ENCODE data around the gene FAH.

DNA sequence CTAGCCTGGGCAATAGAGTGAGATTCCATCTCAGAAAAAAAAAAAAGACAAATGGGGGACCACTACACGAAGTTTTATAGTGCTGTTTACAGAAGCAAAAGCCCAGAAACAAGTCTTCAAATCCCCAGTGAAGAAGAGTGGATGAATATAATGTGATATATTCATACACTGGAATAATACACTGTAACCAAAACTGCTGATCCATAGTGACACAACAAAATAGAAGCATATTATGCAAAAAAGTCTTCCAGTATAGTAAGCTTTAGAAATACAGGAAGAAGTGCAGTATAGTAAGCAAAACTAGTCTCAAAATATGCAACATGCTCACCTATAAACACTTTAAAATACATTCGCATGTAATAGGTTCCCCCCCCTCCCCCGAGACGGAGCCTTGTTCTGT lies 11.9 kb upstream of the FAH start:
- TF ChIP-seq, protein P1, sequence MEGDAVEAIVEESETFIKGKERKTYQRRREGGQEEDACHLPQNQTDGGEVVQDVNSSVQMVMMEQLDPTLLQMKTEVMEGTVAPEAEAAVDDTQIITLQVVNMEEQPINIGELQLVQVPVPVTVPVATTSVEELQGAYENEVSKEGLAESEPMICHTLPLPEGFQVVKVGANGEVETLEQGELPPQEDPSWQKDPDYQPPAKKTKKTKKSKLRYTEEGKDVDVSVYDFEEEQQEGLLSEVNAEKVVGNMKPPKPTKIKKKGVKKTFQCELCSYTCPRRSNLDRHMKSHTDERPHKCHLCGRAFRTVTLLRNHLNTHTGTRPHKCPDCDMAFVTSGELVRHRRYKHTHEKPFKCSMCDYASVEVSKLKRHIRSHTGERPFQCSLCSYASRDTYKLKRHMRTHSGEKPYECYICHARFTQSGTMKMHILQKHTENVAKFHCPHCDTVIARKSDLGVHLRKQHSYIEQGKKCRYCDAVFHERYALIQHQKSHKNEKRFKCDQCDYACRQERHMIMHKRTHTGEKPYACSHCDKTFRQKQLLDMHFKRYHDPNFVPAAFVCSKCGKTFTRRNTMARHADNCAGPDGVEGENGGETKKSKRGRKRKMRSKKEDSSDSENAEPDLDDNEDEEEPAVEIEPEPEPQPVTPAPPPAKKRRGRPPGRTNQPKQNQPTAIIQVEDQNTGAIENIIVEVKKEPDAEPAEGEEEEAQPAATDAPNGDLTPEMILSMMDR (IDR thresholded peaks at IDR 0.05): no peak
- TF ChIP-seq SIN3A (IDR thresholded peaks at IDR 0.05; ENCODE audit: borderline replicate concordance, insufficient read depth, low read depth, low read length): no peak
- no peak for TF ChIP-seq POLR2AphosphoS5 (IDR thresholded peaks at IDR 0.05; ENCODE audit: low read depth, low read length)
- TF ChIP-seq TCF7L2 (IDR thresholded peaks at IDR 0.05; ENCODE audit: low read depth, low read length): no peak
